K562 (cell line): Measurements from ENCODE around the gene GAS2L1. TPM values are rescaled to one million over a fixed set of nuclear protein-coding genes. Genes with fewer than 3 reads are reported as not detected.

Experiments used
- ATF7 ChIP-seq: fragments of 450-650 bp; IDR thresholded peaks from 2 replicates; pipeline ENCODE4 v1.7.1; 2014; ENCODE audit warnings: mild to moderate bottlenecking, moderate library complexity
- C11orf30 ChIP-seq: fragments of 450-650 bp; IDR thresholded peaks from 2 replicates; pipeline ENCODE4 v1.6.1; 2016; ENCODE audit warnings: low read depth, mild to moderate bottlenecking
- CAMTA2 ChIP-seq: fragments of 250-450 bp; sonication (Bioruptor Pico); conservative IDR thresholded peaks from 2 replicates; pipeline ENCODE4 v1.5.1; 2022
- CC2D1A ChIP-seq: fragments of 450-650 bp; IDR thresholded peaks from 2 replicates; pipeline ENCODE4 v1.6.1; 2017; ENCODE audit warnings: mild to moderate bottlenecking
- GATAD2A ChIP-seq: fragments of 450-650 bp; IDR thresholded peaks from 2 replicates; pipeline ENCODE4 v1.6.1; 2017
- KAT8 ChIP-seq: fragments of 450-650 bp; IDR thresholded peaks from 2 replicates; pipeline ENCODE4 v1.6.1; 2016; ENCODE audit warnings: low read depth, mild to moderate bottlenecking
- KLF16 ChIP-seq: IDR thresholded peaks from 2 replicates; pipeline ENCODE4 v1.6.1; 2016; ENCODE audit warnings: antibody characterized with exemption
- MTF1 ChIP-seq: fragments of 250-450 bp; sonication (Bioruptor Pico); IDR thresholded peaks from 2 replicates; pipeline ENCODE4 v1.9.0; 2021; ENCODE audit warnings: moderate library complexity, mild to moderate bottlenecking, inconsistent platforms, borderline replicate concordance
- NFYB ChIP-seq: IDR thresholded peaks from 2 replicates; pipeline ENCODE4 v1.6.1; 2011; ENCODE audit warnings: mild to moderate bottlenecking, moderate library complexity; ENCODE audit not compliant: insufficient read length; ENCODE audit errors: extremely low read depth
- PHTF2 ChIP-seq: fragments of 250-450 bp; sonication (Bioruptor Pico); IDR thresholded peaks from 2 replicates; pipeline ENCODE4 v1.5.0; 2021; ENCODE audit warnings: mild to moderate bottlenecking
- PPARD ChIP-seq: fragments of 250-450 bp; sonication (Bioruptor Pico); IDR thresholded peaks from 2 replicates; pipeline ENCODE4 v1.8.0; 2022; ENCODE audit warnings: inconsistent platforms, mild to moderate bottlenecking, moderate library complexity
- SIN3A ChIP-seq, 2 experiments: fragments of 150-350 bp in 1 of 2; IDR thresholded peaks; 2 replicates each; pipeline ENCODE4 v1.6.1; 2011 to 2016; ENCODE audit warnings: borderline replicate concordance in 2 of 2, low read depth in 2 of 2, low read length in 2 of 2, mild to moderate bottlenecking in 2 of 2, moderate library complexity in 2 of 2; ENCODE audit not compliant: control insufficient read depth in 1 of 2
- TGIF2 ChIP-seq: sonication (generic); formaldehyde crosslinking; IDR thresholded peaks from 2 replicates; pipeline ENCODE4 v1.8.1; 2022; ENCODE audit warnings: mild to moderate bottlenecking, missing genetic modification reagents, moderate library complexity
- ZBED1 ChIP-seq: IDR thresholded peaks from 2 replicates; pipeline ENCODE4 v1.6.1; 2014
- ZBTB8A ChIP-seq: fragments of 450-650 bp; IDR thresholded peaks from 2 replicates; pipeline ENCODE4 v1.6.1; 2018; ENCODE audit warnings: mild to moderate bottlenecking, moderate library complexity; ENCODE audit not compliant: partially characterized antibody
- ZKSCAN1 ChIP-seq: fragments of 150-350 bp; IDR thresholded peaks from 2 replicates; pipeline ENCODE4 v1.6.1; 2016; ENCODE audit warnings: low read depth, low read length
- ZNF316 ChIP-seq: fragments of 450-650 bp; IDR thresholded peaks from 2 replicates; pipeline ENCODE4 v1.6.1; 2016
- ZNF57 ChIP-seq: fragments of 450-650 bp; formaldehyde crosslinking; IDR thresholded peaks from 2 replicates; pipeline ENCODE4 v1.4.0; 2020; ENCODE audit warnings: mild to moderate bottlenecking, moderate library complexity
- ZNF696 ChIP-seq: fragments of 250-450 bp; sonication (Bioruptor Pico); conservative IDR thresholded peaks from 2 replicates; pipeline ENCODE4 v1.4.0; 2020; ENCODE audit warnings: mild to moderate bottlenecking, moderate library complexity
- ZNF76 ChIP-seq: fragments of 250-450 bp; sonication (Bioruptor Pico); IDR thresholded peaks from 2 replicates; pipeline ENCODE4 v1.4.0; 2020; ENCODE audit warnings: mild to moderate bottlenecking, moderate library complexity, borderline replicate concordance
- ZNF79 ChIP-seq: fragments of 250-450 bp; sonication (Bioruptor Pico); IDR thresholded peaks from 2 replicates; pipeline ENCODE4 v1.4.0; 2020; ENCODE audit warnings: low read depth, mild to moderate bottlenecking, moderate library complexity
- polyA plus RNA-seq, 8 experiments: library from polyadenylated mRNA; depleted of rRNA in 4 of 8; stranded (reverse) in 5 of 8; unstranded in 3 of 8; fragments of >200 nt; fragmentation: Nextera tagmentation in 2 of 8; fragmentation: Illumina TruSeq in 1 of 8; extraction: Ambion mirVana in 2 of 8; extraction: Trizol in 1 of 8; gene quantifications; 2 replicates each; pipeline versions ENCODE4 v1.2.1 to v1.2.3, GENCODE V29; 2011 to 2014; ENCODE audit warnings: inconsistent platforms in 1 of 8, missing spikeins in 1 of 8
- total RNA-seq, 7 experiments: library from RNA; depleted of rRNA in 6 of 7; stranded (reverse); fragments of >200 nt in 6 of 7; fragmentation: Illumina TruSeq in 2 of 7; extraction: Trizol in 2 of 7; gene quantifications; 2 replicates each; pipeline versions ENCODE4 v1.2.1 to v1.2.3, GENCODE V29; 2011 to 2021; ENCODE audit warnings: low replicate concordance in 1 of 7
- TF ChIP-seq, protein P1 (sequence below): fragments of 450-650 bp; IDR thresholded peaks from 2 replicates; pipeline ENCODE4 v1.6.1; 2018; ENCODE audit warnings: mild to moderate bottlenecking, low read depth; ENCODE audit not compliant: partially characterized antibody

Gene GAS2L1
- total and polyA plus RNA-seq, 9 of the 15 experiments (the other 6 are each of a cell fraction or from before 2014, with no cell fraction given), result 0.56 to 19.7 (median 3.2) TPM

DNA sequence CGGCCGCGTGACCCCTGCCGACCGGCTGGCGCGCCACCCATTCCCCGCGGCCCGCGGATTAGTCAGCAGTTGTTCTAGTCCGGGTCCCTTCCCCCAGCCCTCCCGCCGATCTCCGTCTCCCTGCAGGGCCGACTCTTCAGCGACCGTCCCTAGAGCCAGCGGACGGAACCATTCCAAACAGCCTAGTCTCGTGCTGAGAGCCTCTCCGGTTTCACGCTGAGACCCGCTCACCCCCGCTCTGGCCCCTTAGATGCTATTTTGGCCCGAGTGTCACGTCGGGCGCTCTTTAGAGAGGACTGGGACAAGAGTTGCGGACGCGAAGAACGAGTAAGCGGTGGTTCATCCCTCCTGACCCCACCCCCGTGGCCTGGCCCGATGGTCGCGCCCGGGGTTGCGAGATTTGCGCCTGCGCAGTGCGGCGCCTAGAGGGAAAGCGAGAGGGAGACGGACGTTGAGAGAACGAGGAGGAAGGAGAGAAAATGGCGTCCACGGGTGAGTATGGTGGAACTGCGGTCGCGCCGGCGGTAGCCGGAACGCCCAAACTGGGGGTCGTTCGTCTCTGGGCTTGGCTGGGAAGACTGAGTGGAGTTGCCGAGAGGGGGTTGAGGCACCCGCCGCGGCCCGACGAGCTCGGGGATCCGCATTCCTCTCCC, 38.5 kb upstream of the GAS2L1 start, which contains the start of the genes EWSR1 and RHBDD3 (continued):
- TF ChIP-seq GATAD2A (no peak), SIN3A (IDR thresholded peaks at IDR 0.05; ENCODE audit: borderline replicate concordance in 2 of 2, control insufficient read depth in 1 of 2, low read depth in 2 of 2, low read length in 2 of 2) (peak in 1 of 2 experiments; percentile 90; a peak in 1 of 4 replicates), ZNF696 (CRISPR knock-in tag) (no peak), KLF16 (no peak), ZKSCAN1 (no peak; the same call in 1 of the 2 replicates), ZBED1 (0 out of 2 replicates have a peak, but pooled peaks have one; percentile 11), NFYB (no peak), PHTF2 (CRISPR knock-in tag) (no peak), ZNF76 (no peak), TGIF2 (CRISPR knock-in tag) (no peak), CC2D1A (no peak), C11orf30 (peak; percentile 63), ZNF57 (no peak), CAMTA2 (CRISPR knock-in tag) (no peak), ZNF316 (peak; percentile 74), KAT8 (no peak), MTF1 (CRISPR knock-in tag) (no peak), ZNF79 (CRISPR knock-in tag) (no peak), ATF7 (peak; percentile 100), PPARD (CRISPR knock-in tag) (no peak), ZBTB8A (no peak)
- TF ChIP-seq, protein P1, sequence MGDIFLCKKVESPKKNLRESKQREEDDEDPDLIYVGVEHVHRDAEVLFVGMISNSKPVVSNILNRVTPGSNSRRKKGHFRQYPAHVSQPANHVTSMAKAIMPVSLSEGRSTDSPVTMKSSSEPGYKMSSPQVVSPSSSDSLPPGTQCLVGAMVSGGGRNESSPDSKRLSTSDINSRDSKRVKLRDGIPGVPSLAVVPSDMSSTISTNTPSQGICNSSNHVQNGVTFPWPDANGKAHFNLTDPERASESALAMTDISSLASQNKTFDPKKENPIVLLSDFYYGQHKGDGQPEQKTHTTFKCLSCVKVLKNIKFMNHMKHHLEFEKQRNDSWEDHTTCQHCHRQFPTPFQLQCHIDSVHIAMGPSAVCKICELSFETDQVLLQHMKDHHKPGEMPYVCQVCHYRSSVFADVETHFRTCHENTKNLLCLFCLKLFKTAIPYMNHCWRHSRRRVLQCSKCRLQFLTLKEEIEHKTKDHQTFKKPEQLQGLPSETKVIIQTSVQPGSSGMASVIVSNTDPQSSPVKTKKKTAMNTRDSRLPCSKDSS, result no peak
- TF ChIP-seq, all 486 proteins: peak for 139
